Gastrocnemius medialis (tissue), 4 donors: ENCODE data around the gene TENT4B. TPM values are rescaled to one million over a fixed set of nuclear protein-coding genes. Genes with fewer than 3 reads are reported as not detected.

Experiments
- ATAC-seq, 2 donors: fragments of 150-250 bp; one replicate each; pipeline ENCODE4 v1.9.1; 2016
- DNase-seq, 2 donors: peaks; one replicate each; pipeline ENCODE4 v3.0.0-alpha.2; 2019
- H3K27ac ChIP-seq, 4 donors: fragments of 200-600 bp; sonication (generic); 1 replicate in 1 of 4; 2 replicates in 3 of 4; pipeline ENCODE4 v1.5.1; 2016 to 2018; ENCODE audit warnings: mild to moderate bottlenecking in 2 of 4, moderate library complexity in 1 of 4
- H3K27me3 ChIP-seq, 3 donors: fragments of 200-600 bp; sonication (generic) in 2 of 3; 1 replicate in 1 of 3; 2 replicates in 2 of 3; pipeline versions ENCODE4 v1.5.1 to v1.6.0; 2016 to 2019; ENCODE audit warnings: mild to moderate bottlenecking in 1 of 3, moderate library complexity in 1 of 3
- H3K36me3 ChIP-seq, 2 donors: fragments of 200-600 bp; sonication (generic) in 1 of 2; one replicate each; pipeline ENCODE4 v1.5.1; 2017 to 2018
- H3K4me1 ChIP-seq, 2 donors: fragments of 200-600 bp; sonication (generic) in 1 of 2; one replicate each; pipeline ENCODE4 v1.5.1; 2016 to 2017; ENCODE audit warnings: mild to moderate bottlenecking in 2 of 2
- H3K4me3 ChIP-seq, 4 donors: fragments of 200-600 bp; sonication (generic) in 3 of 4; 1 replicate in 1 of 4; 2 replicates in 3 of 4; pipeline ENCODE4 v1.5.1; 2016 to 2019; ENCODE audit warnings: mild to moderate bottlenecking in 2 of 4
- H3K9me3 ChIP-seq, 3 donors: fragments of 200-600 bp; sonication (generic) in 2 of 3; 1 replicate in 1 of 3; 2 replicates in 2 of 3; pipeline ENCODE4 v1.5.1; 2016 to 2019
- POLR2A ChIP-seq, 2 donors: fragments of 450-650 bp; IDR thresholded peaks; one replicate each; pipeline ENCODE4 v1.6.1; 2017; ENCODE audit warnings: antibody characterized with exemption in 2 of 2, mild to moderate bottlenecking in 2 of 2, moderate library complexity in 2 of 2
- in situ Hi-C, 4 donors: fragments of 200-750 bp; cut with MboI; loops; one replicate each; pipeline versions ENCODE4 v1.15.0 to v1.8.0; 2017; ENCODE audit warnings: low sequenced_read_pairs in 4 of 4
- intact Hi-C: fragments of 100-400 bp; cut with DNase I; formaldehyde crosslinking; loops from one replicate; pipeline ENCODE4 v1.15.1; 2023; ENCODE audit warnings: low total_unique reads
- total RNA-seq, 4 donors: library from RNA; depleted of rRNA; stranded (reverse); fragments of >200 nt; gene quantifications; one replicate each; pipeline versions ENCODE4 v1.1.0 to v1.2.3, GENCODE V29; 2016
- TF ChIP-seq, protein P1 (sequence below), 5 experiments: fragments of 450-650 bp in 3 of 5; fragments of 200-600 bp in 2 of 5; sonication (generic) in 2 of 5; IDR thresholded peaks in 4 of 5; conservative IDR thresholded peaks in 1 of 5; 1 replicate in 4 of 5; 2 replicates in 1 of 5; pipeline ENCODE4 v1.5.1; 2016 to 2019; ENCODE audit warnings: antibody characterized with exemption in 5 of 5, mild to moderate bottlenecking in 3 of 5, moderate library complexity in 3 of 5

The TENT4B gene
- total RNA-seq, 4 donors from 2014 or later, result 5.7 to 12.2 (median 7.0) TPM

- no peak for ATAC-seq
- H3K9me3 ChIP-seq, result no peaks in the 10 kb centered on the region
- peaks cover 0 to 35% of the 10 kb centered on the region in 2 donors for H3K36me3 ChIP-seq
Measured at GRCh38 chr16:50228364-50228868, 75.3 kb downstream of the TENT4B start.

GRCh38 chr16:50229149-50229726 is 76.1 kb downstream of the TENT4B start:
- Histone ChIP-seq H3K9me3 (no peaks in the 10 kb centered on the region), H3K4me1 (no peaks in the 10 kb centered on the region), H3K27ac (no peak overlapping the region), H3K27me3 (no peaks in the 10 kb centered on the region), H3K4me3 (no peak overlapping the region), H3K36me3 (peaks cover 0 to 35% of the 10 kb centered on the region in 2 donors)
- in situ Hi-C loops, result no loop called here
- no peak for TF ChIP-seq POLR2A (IDR thresholded peaks at IDR 0.05)
- TF ChIP-seq, protein P1, sequence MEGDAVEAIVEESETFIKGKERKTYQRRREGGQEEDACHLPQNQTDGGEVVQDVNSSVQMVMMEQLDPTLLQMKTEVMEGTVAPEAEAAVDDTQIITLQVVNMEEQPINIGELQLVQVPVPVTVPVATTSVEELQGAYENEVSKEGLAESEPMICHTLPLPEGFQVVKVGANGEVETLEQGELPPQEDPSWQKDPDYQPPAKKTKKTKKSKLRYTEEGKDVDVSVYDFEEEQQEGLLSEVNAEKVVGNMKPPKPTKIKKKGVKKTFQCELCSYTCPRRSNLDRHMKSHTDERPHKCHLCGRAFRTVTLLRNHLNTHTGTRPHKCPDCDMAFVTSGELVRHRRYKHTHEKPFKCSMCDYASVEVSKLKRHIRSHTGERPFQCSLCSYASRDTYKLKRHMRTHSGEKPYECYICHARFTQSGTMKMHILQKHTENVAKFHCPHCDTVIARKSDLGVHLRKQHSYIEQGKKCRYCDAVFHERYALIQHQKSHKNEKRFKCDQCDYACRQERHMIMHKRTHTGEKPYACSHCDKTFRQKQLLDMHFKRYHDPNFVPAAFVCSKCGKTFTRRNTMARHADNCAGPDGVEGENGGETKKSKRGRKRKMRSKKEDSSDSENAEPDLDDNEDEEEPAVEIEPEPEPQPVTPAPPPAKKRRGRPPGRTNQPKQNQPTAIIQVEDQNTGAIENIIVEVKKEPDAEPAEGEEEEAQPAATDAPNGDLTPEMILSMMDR (IDR thresholded peaks at IDR 0.05 in 4 of 5, conservative IDR thresholded peaks at IDR 0.05 in 1 of 5), result no peak
- ATAC-seq (no peak), DNase-seq (no peak)
- intact Hi-C loops, result no loop called here

More at GRCh38 chr16:50228364-50228868, 75.3 kb downstream of the TENT4B start:
- Histone ChIP-seq H3K27ac (no peak overlapping the region), H3K27me3 (no peaks in the 10 kb centered on the region), H3K4me3 (no peak overlapping the region), H3K4me1 (no peaks in the 10 kb centered on the region)
- TF ChIP-seq POLR2A (IDR thresholded peaks at IDR 0.05), result no peak
- TF ChIP-seq, protein P1 (IDR thresholded peaks at IDR 0.05 in 4 of 5, conservative IDR thresholded peaks at IDR 0.05 in 1 of 5), result no peak
- DNase-seq, result no peak
- intact Hi-C loops, result no loop called here
- in situ Hi-C loops, result no loop called here

DNA sequence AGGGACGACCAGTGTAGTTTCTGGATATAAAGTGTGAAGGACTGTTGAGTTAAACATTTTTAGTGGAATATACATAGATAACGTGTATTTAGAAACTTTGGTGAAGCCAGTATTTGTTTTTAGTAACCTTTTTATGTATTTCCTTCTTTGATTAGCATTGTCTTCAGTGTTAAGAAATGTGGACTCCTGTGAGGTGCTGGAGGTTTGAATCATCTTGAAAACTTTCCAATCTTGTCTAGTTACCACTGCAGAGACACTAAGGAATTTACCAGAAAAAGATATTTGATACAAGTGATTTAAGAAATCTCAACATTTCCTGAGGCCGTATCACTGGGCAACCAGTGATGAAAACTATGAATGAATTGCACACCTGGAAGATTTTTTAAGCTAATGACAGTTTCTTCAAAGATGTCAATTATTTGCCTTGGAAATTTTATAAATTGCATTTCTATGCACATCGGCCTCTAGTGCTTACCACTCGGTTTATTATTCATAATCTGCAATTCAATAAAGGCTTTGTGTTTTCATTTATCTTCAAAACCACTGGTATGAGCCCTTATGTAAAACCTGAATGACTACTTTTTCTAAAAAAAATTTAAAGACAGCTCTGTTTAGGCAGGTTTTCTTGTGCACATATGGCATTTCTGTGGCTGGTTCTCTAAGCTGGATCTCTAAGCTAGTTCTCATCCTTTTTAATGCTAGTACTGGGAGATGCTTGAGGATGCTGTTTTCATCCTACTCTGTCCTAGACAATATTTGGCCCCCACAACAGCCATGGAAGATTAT is 81.9 kb downstream of the TENT4B start:
- H3K27ac ChIP-seq, result no peak overlapping the region
- no peak overlapping the region for H3K4me3 ChIP-seq
- in situ Hi-C loops (no loop called here), intact Hi-C loops (no loop called here)
- no peaks in the 10 kb centered on the region for H3K36me3 ChIP-seq
- H3K9me3 ChIP-seq, result no peaks in the 10 kb centered on the region
- TF ChIP-seq POLR2A (IDR thresholded peaks at IDR 0.05), result no peak
- TF ChIP-seq, protein P1 (IDR thresholded peaks at IDR 0.05 in 4 of 5, conservative IDR thresholded peaks at IDR 0.05 in 1 of 5), result no peak
- DNase-seq (no peak), ATAC-seq (no peak)
- H3K4me1 ChIP-seq, result peaks cover 3 to 4% of the 10 kb centered on the region in 2 donors
- no peaks in the 10 kb centered on the region for H3K27me3 ChIP-seq

GRCh38 chr16:50235581-50235980 is 82.5 kb downstream of the TENT4B start:
- Histone ChIP-seq H3K4me1 (peaks cover 3 to 4% of the 10 kb centered on the region in 2 donors), H3K27ac (no peak overlapping the region), H3K27me3 (no peaks in the 10 kb centered on the region), H3K4me3 (no peak overlapping the region), H3K36me3 (no peaks in the 10 kb centered on the region), H3K9me3 (no peaks in the 10 kb centered on the region)
- DNase-seq (no peak), ATAC-seq (no peak)
- intact Hi-C loops (no loop called here), in situ Hi-C loops (no loop called here)
- TF ChIP-seq POLR2A (IDR thresholded peaks at IDR 0.05), result no peak
- TF ChIP-seq, protein P1 (IDR thresholded peaks at IDR 0.05 in 4 of 5, conservative IDR thresholded peaks at IDR 0.05 in 1 of 5), result no peak
